Neuronal stem cell (in vitro differentiated cells): ENCODE measurements around the gene KLLN.

Experiments used
- DNase-seq: peaks from one replicate; pipeline ENCODE4 v3.0.0-alpha.2; 2013; ENCODE audit warnings: low spot score
- H2AFZ ChIP-seq: one replicate; pipeline ENCODE4 v1.6.1; 2013; ENCODE audit warnings: mild to moderate bottlenecking, low read length, inconsistent platforms
- H2AK5ac ChIP-seq: 2 replicates; pipeline ENCODE4 v1.6.1; 2013; ENCODE audit warnings: low read depth, mild to moderate bottlenecking, inconsistent platforms, low read length, moderate library complexity, mixed read lengths
- H2BK120ac ChIP-seq: 2 replicates; pipeline ENCODE4 v1.6.1; 2013; ENCODE audit warnings: low read depth, mild to moderate bottlenecking, inconsistent platforms, low read length, moderate library complexity, mixed read lengths
- H2BK12ac ChIP-seq: one replicate; pipeline ENCODE4 v1.6.1; 2013; ENCODE audit warnings: low read length, inconsistent platforms
- H2BK15ac ChIP-seq: 2 replicates; pipeline ENCODE4 v1.6.1; 2013; ENCODE audit warnings: mild to moderate bottlenecking, low read length, inconsistent platforms, mixed read lengths
- H2BK5ac ChIP-seq: one replicate; pipeline ENCODE4 v1.6.1; 2013; ENCODE audit warnings: inconsistent platforms, mild to moderate bottlenecking, low read length, moderate library complexity
- H3K14ac ChIP-seq: one replicate; pipeline ENCODE4 v1.6.1; 2013; ENCODE audit warnings: low read length, inconsistent platforms
- H3K18ac ChIP-seq: 2 replicates; pipeline ENCODE4 v1.6.1; 2013; ENCODE audit warnings: low read length, inconsistent platforms
- H3K23ac ChIP-seq: 2 replicates; pipeline ENCODE4 v1.6.1; 2013; ENCODE audit warnings: low read depth, mild to moderate bottlenecking, mixed read lengths, low read length, inconsistent platforms; ENCODE audit not compliant: poor library complexity
- H3K27ac ChIP-seq: replicated peaks from 3 replicates; pipeline ENCODE4 v1.5.1; 2013; ENCODE audit warnings: low read length, inconsistent platforms
- H3K27me3 ChIP-seq, 3 experiments: 2 replicates each; pipeline ENCODE4 v1.6.1; 2013; ENCODE audit warnings: low read length in 3 of 3, mild to moderate bottlenecking in 2 of 3, inconsistent platforms in 1 of 3, low read depth in 1 of 3, mixed read lengths in 1 of 3, moderate library complexity in 1 of 3; ENCODE audit not compliant: control insufficient read depth in 3 of 3, insufficient read depth in 3 of 3
- H3K36me3 ChIP-seq, 2 donors: replicated peaks in 1 of 2; 2 replicates each; pipeline ENCODE4 v1.6.1; 2013; ENCODE audit warnings: low read length in 2 of 2; ENCODE audit not compliant: control insufficient read depth in 2 of 2, insufficient read depth in 2 of 2
- H3K4ac ChIP-seq: 2 replicates; pipeline ENCODE4 v1.6.1; 2013; ENCODE audit warnings: inconsistent platforms, mild to moderate bottlenecking, low read length, moderate library complexity
- H3K4me1 ChIP-seq, 2 donors: 1 replicate in 1 of 2; 2 replicates in 1 of 2; pipeline ENCODE4 v1.6.1; 2013; ENCODE audit warnings: low read length in 2 of 2, low read depth in 1 of 2; ENCODE audit not compliant: control insufficient read depth in 2 of 2, insufficient read depth in 1 of 2
- H3K4me2 ChIP-seq: one replicate; pipeline ENCODE4 v1.6.1; 2013; ENCODE audit warnings: mild to moderate bottlenecking, low read length, inconsistent platforms; ENCODE audit not compliant: insufficient read depth, poor library complexity, severe bottlenecking
- H3K4me3 ChIP-seq, 2 donors: 2 replicates each; pipeline ENCODE4 v1.5.1; 2013; ENCODE audit warnings: low read length in 2 of 2, mild to moderate bottlenecking in 2 of 2, inconsistent platforms in 1 of 2, moderate library complexity in 1 of 2
- H3K79me1 ChIP-seq: one replicate; pipeline ENCODE4 v1.6.1; 2013; ENCODE audit warnings: low read depth, mild to moderate bottlenecking, inconsistent platforms, low read length, moderate library complexity
- H3K9ac ChIP-seq: one replicate; pipeline ENCODE4 v1.6.1; 2013; ENCODE audit warnings: mild to moderate bottlenecking, low read depth, low read length, inconsistent platforms; ENCODE audit not compliant: poor library complexity
- H3K9me3 ChIP-seq, 2 donors: replicated peaks in 1 of 2; 2 replicates each; pipeline versions ENCODE3 to v1.6.1; 2013; ENCODE audit warnings: low read length in 2 of 2, mild to moderate bottlenecking in 2 of 2, inconsistent platforms in 1 of 2, low read depth in 1 of 2, mixed read lengths in 1 of 2, moderate library complexity in 1 of 2; ENCODE audit not compliant: control insufficient read depth in 2 of 2, insufficient read depth in 1 of 2
- H4K8ac ChIP-seq: one replicate; pipeline ENCODE4 v1.6.1; 2013; ENCODE audit warnings: low read depth, mild to moderate bottlenecking, inconsistent platforms, low read length, moderate library complexity
- H4K91ac ChIP-seq: one replicate; pipeline ENCODE4 v1.6.1; 2013; ENCODE audit warnings: low read length, low read depth, mild to moderate bottlenecking, inconsistent platforms; ENCODE audit not compliant: poor library complexity
- WGBS, 2 donors: extraction: QIAGEN DNeasy Blood & Tissue Kit; methylation state at CpG; one replicate each; pipeline ENCODE4 v1.1.7; 2013; ENCODE audit warnings: missing lambda C conversion rate in 2 of 2, mixed read lengths in 1 of 2; ENCODE audit not compliant: insufficient read length in 2 of 2, insufficient replicate concordance in 1 of 2; ENCODE audit errors: extremely low coverage in 2 of 2; 5-methylcytosine and 5-hydroxymethylcytosine counted together

Gene KLLN

DNA sequence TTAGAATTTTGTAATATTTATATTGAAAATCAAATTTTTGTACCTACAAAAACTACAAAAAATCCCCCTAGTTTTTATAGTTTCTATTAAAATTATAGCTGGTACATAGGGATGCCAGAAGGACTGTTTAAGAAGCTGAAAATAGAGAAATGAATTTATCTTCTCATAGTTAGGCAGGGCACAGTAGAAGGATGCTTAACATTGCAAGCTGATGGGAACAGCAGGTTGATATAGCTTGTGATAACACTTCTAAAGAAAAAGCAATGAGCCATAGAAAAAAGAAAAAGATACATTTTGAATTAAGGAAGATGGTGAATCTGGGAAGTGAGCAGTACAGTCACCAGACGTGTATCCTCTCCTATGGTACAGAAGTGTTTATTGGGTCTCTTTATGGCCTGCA lies 32.1 kb upstream of the KLLN start:
- no peak overlapping the region for H3K4me3 ChIP-seq
- no peak overlapping the region for H2BK12ac ChIP-seq
- H4K91ac ChIP-seq: no peak overlapping the region
- H3K14ac ChIP-seq: no peak overlapping the region
- no peaks in the 10 kb centered on the region for H3K4me1 ChIP-seq
- no peak overlapping the region for H2AFZ ChIP-seq
- H3K23ac ChIP-seq: no peak overlapping the region
- H4K8ac ChIP-seq: no peak overlapping the region
- H3K36me3 ChIP-seq: peaks cover 0 to 33% of the 10 kb centered on the region in 2 donors
- H3K27ac ChIP-seq: no peak overlapping the region
- H3K27me3 ChIP-seq: no peaks in the 10 kb centered on the region
- no peak overlapping the region for H2BK5ac ChIP-seq
- H3K79me1 ChIP-seq: peaks cover 2% of the 10 kb centered on the region
- H2BK15ac ChIP-seq: no peak overlapping the region
- H2BK120ac ChIP-seq: no peak overlapping the region
- no peak for DNase-seq
- no peak overlapping the region for H3K9ac ChIP-seq
- peaks cover 0 to 8% of the 10 kb centered on the region in 2 donors for H3K9me3 ChIP-seq
- no peak overlapping the region for H3K4ac ChIP-seq
- no peak overlapping the region for H3K4me2 ChIP-seq
- H2AK5ac ChIP-seq: no peak overlapping the region
- H3K18ac ChIP-seq: no peak overlapping the region
- WGBS, 2 donors: no CpG with 5 or more reads among the region's 1 CpG

- WGBS, 2 donors: no CpG with 5 or more reads among the region's 2 CpGs
- no peak overlapping the region for H3K9ac ChIP-seq
- no peak overlapping the region for H2AFZ ChIP-seq
- H3K4me1 ChIP-seq: no peaks in the 10 kb centered on the region
- no peak overlapping the region for H3K14ac ChIP-seq
- no peak overlapping the region for H3K23ac ChIP-seq
- H3K27me3 ChIP-seq: no peaks in the 10 kb centered on the region
- no peak overlapping the region for H3K27ac ChIP-seq
- H3K9me3 ChIP-seq: peaks cover 2 to 27% of the 10 kb centered on the region in 2 donors
- no peak overlapping the region for H3K4ac ChIP-seq
- no peak overlapping the region for H3K4me2 ChIP-seq
- no peak overlapping the region for H2BK12ac ChIP-seq
- no peak overlapping the region for H3K4me3 ChIP-seq
- H2BK120ac ChIP-seq: no peak overlapping the region
- no peak for DNase-seq
- H4K8ac ChIP-seq: no peak overlapping the region
- H4K91ac ChIP-seq: no peak overlapping the region
- peaks cover 2 to 41% of the 10 kb centered on the region in 2 donors for H3K36me3 ChIP-seq
- H2AK5ac ChIP-seq: no peak overlapping the region
- H3K79me1 ChIP-seq: no peaks in the 10 kb centered on the region
- no peak overlapping the region for H2BK5ac ChIP-seq
- H2BK15ac ChIP-seq: no peak overlapping the region
- no peak overlapping the region for H3K18ac ChIP-seq
Measured at GRCh38 chr10:87887548-87888289, 24.4 kb upstream of the KLLN start.

GRCh38 chr10:87887146-87887545 lies 23.8 kb upstream of the KLLN start:
- WGBS, 2 donors: no CpG with 5 or more reads among the region's 1 CpG
- Histone ChIP-seq H3K4ac (no peak overlapping the region), H2AK5ac (no peak overlapping the region), H3K36me3 (peaks cover 2 to 41% of the 10 kb centered on the region in 2 donors), H2AFZ (no peak overlapping the region), H3K4me1 (no peaks in the 10 kb centered on the region), H2BK15ac (no peak overlapping the region), H3K4me2 (no peak overlapping the region), H3K79me1 (no peaks in the 10 kb centered on the region), H3K9me3 (peaks cover 2 to 27% of the 10 kb centered on the region in 2 donors), H4K91ac (no peak overlapping the region), H3K14ac (no peak overlapping the region), H3K9ac (no peak overlapping the region), H2BK12ac (no peak overlapping the region), H2BK5ac (no peak overlapping the region), H3K23ac (no peak overlapping the region), H3K18ac (no peak overlapping the region), H4K8ac (no peak overlapping the region), H3K27ac (no peak overlapping the region), H2BK120ac (no peak overlapping the region), H3K27me3 (no peaks in the 10 kb centered on the region), H3K4me3 (no peak overlapping the region)
- no peak for DNase-seq

DNA sequence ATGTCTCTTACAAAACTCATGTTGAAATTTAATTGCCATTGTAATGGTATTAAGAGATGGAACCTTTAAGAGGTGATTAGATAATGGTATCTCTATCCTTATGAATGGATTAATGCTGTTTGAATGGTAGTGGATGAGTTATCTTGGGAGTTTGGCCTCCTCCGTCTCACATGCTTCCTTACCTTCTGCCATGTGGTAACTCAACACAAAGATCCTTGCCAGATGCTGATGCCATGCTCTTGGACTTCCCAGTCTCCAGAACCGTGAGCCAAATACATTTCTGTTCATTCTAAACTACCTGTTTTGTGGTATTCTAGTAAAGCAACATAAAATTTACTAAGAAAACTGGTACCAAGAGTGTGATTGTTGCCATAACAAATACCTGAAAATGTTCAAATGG lies 23.3 kb upstream of the KLLN start:
- Histone ChIP-seq H3K14ac (no peak overlapping the region), H4K8ac (no peak overlapping the region), H3K18ac (no peak overlapping the region), H2AK5ac (no peak overlapping the region), H2BK12ac (no peak overlapping the region), H3K27ac (no peak overlapping the region), H3K9me3 (peaks cover 2 to 27% of the 10 kb centered on the region in 2 donors), H3K4ac (no peak overlapping the region), H2AFZ (no peak overlapping the region), H3K79me1 (no peaks in the 10 kb centered on the region), H2BK120ac (no peak overlapping the region), H3K4me2 (no peak overlapping the region), H3K23ac (no peak overlapping the region), H3K4me1 (no peaks in the 10 kb centered on the region), H3K36me3 (peaks cover 2 to 41% of the 10 kb centered on the region in 2 donors), H3K9ac (no peak overlapping the region), H2BK5ac (no peak overlapping the region), H4K91ac (no peak overlapping the region), H2BK15ac (no peak overlapping the region), H3K27me3 (no peaks in the 10 kb centered on the region), H3K4me3 (no peak overlapping the region)
- DNase-seq: no peak
- no CpG with 5 or more reads among the region's 2 CpGs for WGBS, 2 donors
